RWPE2 (cell line): Measurements from ENCODE around the gene UQCRHL.

Experiments
- ATAC-seq: fragments of 200-7000 bp; cut with Tn5 transposase; 3 replicates; pipeline ENCODE4 v1.9.1; 2021; ENCODE audit warnings: low read depth
- DNase-seq: peaks from one replicate; pipeline ENCODE4 v3.0.0-alpha.2; 2020; ENCODE audit warnings: low spot score
- H3K27ac ChIP-seq: fragments of 450-650 bp; 2 replicates; pipeline ENCODE4 v1.5.1; 2017; ENCODE audit warnings: mild to moderate bottlenecking; ENCODE audit not compliant: poor library complexity, severe bottlenecking
- H3K27me3 ChIP-seq: fragments of 250-450 bp; sonication (Bioruptor Pico); 2 replicates; pipeline ENCODE4 v1.5.1; 2021; ENCODE audit warnings: mild to moderate bottlenecking, moderate library complexity; ENCODE audit not compliant: insufficient read depth, poor library complexity, severe bottlenecking
- H3K36me3 ChIP-seq: fragments of 250-450 bp; sonication (Bioruptor Pico); 2 replicates; pipeline ENCODE4 v1.5.1; 2020; ENCODE audit warnings: low read depth, mild to moderate bottlenecking, moderate library complexity
- H3K4me1 ChIP-seq: fragments of 250-450 bp; sonication (Bioruptor Pico); 2 replicates; pipeline ENCODE4 v1.5.1; 2021; ENCODE audit warnings: mild to moderate bottlenecking, moderate library complexity; ENCODE audit not compliant: insufficient read depth, poor library complexity, severe bottlenecking
- H3K4me3 ChIP-seq: fragments of 250-450 bp; sonication (Bioruptor Pico); 2 replicates; pipeline ENCODE4 v1.5.1; 2021; ENCODE audit warnings: mild to moderate bottlenecking, moderate library complexity; ENCODE audit not compliant: severe bottlenecking
- H3K9me3 ChIP-seq: fragments of 250-450 bp; sonication (Bioruptor Pico); 2 replicates; pipeline ENCODE4 v1.5.1; 2021; ENCODE audit warnings: mild to moderate bottlenecking, moderate library complexity; ENCODE audit not compliant: severe bottlenecking
- TF ChIP-seq, protein P1 (sequence below): fragments of 450-650 bp; IDR thresholded peaks from one replicate; pipeline ENCODE4 v1.5.1; 2017; ENCODE audit warnings: mild to moderate bottlenecking, moderate library complexity; ENCODE audit not compliant: poor library complexity, severe bottlenecking

Gene UQCRHL

DNA sequence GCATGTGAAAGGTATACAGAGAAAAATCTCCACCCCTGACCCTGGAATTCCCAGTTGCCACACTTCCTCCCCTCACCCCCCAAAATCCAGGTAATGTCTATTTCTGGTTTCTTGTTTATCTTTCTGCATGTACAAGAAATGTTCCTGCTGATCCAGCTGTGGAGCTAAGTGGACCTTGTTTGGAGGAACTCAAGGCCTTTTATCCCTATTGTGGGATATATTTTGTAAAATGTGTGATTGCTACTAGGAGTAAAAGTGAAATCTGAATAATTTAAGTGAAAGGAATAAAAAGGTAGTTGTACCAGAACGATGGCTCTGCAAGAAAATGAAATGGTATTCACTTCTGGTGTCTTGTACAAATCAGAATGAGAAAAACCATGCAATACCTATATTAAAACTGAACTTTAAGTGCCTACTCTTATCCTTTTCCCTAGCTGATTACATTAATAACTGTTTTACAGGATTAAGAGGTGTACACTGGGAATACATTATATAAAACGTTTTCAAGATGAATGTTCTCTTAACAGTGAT lies 43.1 kb upstream of the UQCRHL start:
- Histone ChIP-seq H3K9me3 (no peaks in the 10 kb centered on the region), H3K27ac (peak overlapping the region; percentile 91), H3K36me3 (peaks cover 30% of the 10 kb centered on the region), H3K4me3 (peak overlapping the region; percentile 1), H3K4me1 (peaks cover 29% of the 10 kb centered on the region), H3K27me3 (no peaks in the 10 kb centered on the region)
- ATAC-seq: no peak
- no peak for DNase-seq
- TF ChIP-seq, protein P1, sequence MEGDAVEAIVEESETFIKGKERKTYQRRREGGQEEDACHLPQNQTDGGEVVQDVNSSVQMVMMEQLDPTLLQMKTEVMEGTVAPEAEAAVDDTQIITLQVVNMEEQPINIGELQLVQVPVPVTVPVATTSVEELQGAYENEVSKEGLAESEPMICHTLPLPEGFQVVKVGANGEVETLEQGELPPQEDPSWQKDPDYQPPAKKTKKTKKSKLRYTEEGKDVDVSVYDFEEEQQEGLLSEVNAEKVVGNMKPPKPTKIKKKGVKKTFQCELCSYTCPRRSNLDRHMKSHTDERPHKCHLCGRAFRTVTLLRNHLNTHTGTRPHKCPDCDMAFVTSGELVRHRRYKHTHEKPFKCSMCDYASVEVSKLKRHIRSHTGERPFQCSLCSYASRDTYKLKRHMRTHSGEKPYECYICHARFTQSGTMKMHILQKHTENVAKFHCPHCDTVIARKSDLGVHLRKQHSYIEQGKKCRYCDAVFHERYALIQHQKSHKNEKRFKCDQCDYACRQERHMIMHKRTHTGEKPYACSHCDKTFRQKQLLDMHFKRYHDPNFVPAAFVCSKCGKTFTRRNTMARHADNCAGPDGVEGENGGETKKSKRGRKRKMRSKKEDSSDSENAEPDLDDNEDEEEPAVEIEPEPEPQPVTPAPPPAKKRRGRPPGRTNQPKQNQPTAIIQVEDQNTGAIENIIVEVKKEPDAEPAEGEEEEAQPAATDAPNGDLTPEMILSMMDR: no peak

DNA sequence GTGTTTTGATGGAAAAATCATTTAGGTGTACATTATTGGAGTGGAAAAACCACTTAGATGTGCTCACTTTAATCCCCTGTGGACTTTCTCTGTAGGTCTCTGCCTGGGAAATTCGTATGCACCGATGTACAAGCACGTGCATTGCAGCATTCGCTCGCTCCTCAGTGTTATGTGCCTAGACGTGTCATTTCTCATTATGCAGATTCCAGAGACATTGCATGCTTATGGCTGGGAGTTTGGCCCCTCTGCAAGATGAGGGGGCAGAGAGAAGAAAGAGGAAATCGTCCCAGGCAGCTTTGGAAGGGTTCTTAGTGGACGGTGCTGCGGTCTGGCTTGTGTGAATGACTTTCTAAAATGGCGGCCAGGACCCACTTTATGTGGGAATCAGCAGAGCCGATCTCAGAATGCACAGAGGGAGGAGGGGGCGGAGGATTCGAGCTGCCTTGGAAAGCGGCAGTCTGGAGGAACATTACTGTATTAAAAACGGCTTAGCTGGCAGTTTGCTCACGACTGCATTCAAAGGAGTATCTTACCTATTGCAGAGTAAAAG lies 42.4 kb upstream of the UQCRHL start:
- peak; percentile 40 for ATAC-seq
- TF ChIP-seq, protein P1: no peak
- no peaks in the 10 kb centered on the region for H3K27me3 ChIP-seq

DNA sequence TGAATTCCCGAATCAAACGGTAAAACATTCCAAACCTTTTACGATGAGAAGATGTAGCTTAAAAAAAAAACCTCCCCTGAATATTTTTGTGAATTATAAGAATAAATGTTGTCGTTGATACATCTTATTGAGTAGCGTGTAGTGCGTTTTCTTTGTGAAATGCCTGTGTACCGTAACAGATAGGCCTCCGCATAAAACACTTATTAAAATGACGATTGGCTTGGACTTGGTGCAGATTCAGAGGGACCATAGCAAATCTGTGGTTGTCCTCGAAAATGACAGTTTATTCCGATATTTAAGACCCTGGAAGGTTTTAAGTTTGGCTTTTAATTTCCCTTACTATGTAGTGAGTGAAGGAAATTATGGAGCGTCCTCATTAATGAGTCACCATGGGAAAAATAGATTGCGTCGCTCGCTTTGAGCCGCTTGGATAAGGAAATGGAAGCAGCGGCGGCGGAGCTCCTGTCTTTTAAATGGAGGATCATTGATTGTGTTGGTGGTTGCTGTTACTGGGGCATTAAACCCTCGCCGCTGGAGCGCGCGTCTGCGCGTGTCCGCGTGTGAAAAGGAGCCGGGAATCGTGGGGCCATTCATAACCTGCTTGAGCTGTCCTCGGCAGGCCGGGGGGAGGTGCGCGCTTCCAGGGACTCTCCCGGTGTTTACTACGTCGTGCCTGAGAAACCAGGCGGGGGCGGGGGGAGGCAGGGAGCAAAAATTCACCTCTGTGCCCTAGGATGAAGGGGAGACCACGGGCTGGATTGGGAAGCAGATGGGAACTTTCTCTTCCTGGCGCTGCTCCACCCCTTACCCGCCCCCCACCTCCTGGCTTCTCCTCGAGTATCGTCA lies 41.7 kb upstream of the UQCRHL start:
- H3K36me3 ChIP-seq: peaks cover 23% of the 10 kb centered on the region
- H3K9me3 ChIP-seq: no peaks in the 10 kb centered on the region
- no peaks in the 10 kb centered on the region for H3K27me3 ChIP-seq
- H3K4me3 ChIP-seq: peak overlapping the region; percentile 96
- ATAC-seq: peak; percentile 43
- peak overlapping the region; percentile 91 for H3K27ac ChIP-seq
- TF ChIP-seq, protein P1: no peak
- peak; percentile 89 for DNase-seq
- peaks cover 29% of the 10 kb centered on the region for H3K4me1 ChIP-seq

More for the DNA sequence above, 42.4 kb upstream of the UQCRHL start:
- no peak for DNase-seq
- no peaks in the 10 kb centered on the region for H3K9me3 ChIP-seq
- peaks cover 24% of the 10 kb centered on the region for H3K36me3 ChIP-seq
- H3K27ac ChIP-seq: peak overlapping the region; percentile 91
- peak overlapping the region; percentile 96 for H3K4me3 ChIP-seq
- peaks cover 29% of the 10 kb centered on the region for H3K4me1 ChIP-seq

- TF ChIP-seq, protein P1: no peak
- DNase-seq: no peak
- peak overlapping the region; percentile 91 for H3K27ac ChIP-seq
- no peak for ATAC-seq
- H3K4me1 ChIP-seq: peaks cover 29% of the 10 kb centered on the region
- no peaks in the 10 kb centered on the region for H3K27me3 ChIP-seq
- H3K4me3 ChIP-seq: peak overlapping the region; percentile 96
- H3K9me3 ChIP-seq: no peaks in the 10 kb centered on the region
- H3K36me3 ChIP-seq: peaks cover 17% of the 10 kb centered on the region
These were observed 40.9 kb upstream of the UQCRHL start for GRCh38 chr1:15848143-15848928.
